GM12878 (cell line): ENCODE measurements around the gene GJB1. TPM values are rescaled to one million over a fixed set of nuclear protein-coding genes. Genes with fewer than 3 reads are reported as not detected.
A peak's percentile ranks its signal among the peaks of the same experiment; 100 is the strongest.

Experiments
- ATAC-seq: fragments of 200-7000 bp; cut with Tn5 transposase; 3 replicates; pipeline ENCODE4 v1.9.1; 2020; ENCODE audit warnings: mild to moderate bottlenecking, moderate library complexity
- BruUV-seq: library from RNA; stranded (reverse); fragments of 400-500 nt; replicated peaks from 2 replicates; lab custom pipeline; 2021; lab: Mats Ljungman, UMichigan
- CTCF ChIA-PET: fragments of 300-600 bp; sonication (Branson Sonifier 250); formaldehyde crosslinking; extraction: SDS; loops from one replicate; lab custom pipeline; 2021; ENCODE audit warnings: inconsistent platforms; lab: Yijun Ruan, JAX
- POLR2A ChIA-PET: fragments of 350-600 bp; formaldehyde crosslinking; extraction: SDS; loops from one replicate; lab custom pipeline; 2021; ENCODE audit warnings: inconsistent platforms; lab: Charles Lee
- RAD21 ChIA-PET: fragments of 300-600 bp; sonication (Branson Sonifier 250); formaldehyde crosslinking; loops from one replicate; lab custom pipeline; 2023; ENCODE audit warnings: antibody characterized with exemption; ENCODE audit not compliant: unreplicated experiment; lab: Charles Lee
- SMC1A ChIA-PET: fragments of 300-600 bp; sonication (Branson Sonifier 250); formaldehyde crosslinking; loops from one replicate; lab custom pipeline; 2023; ENCODE audit not compliant: unreplicated experiment, uncharacterized antibody; lab: Charles Lee
- DNase-seq: peaks from one replicate; pipeline ENCODE4 v3.0.0-alpha.2; 2011; ENCODE audit warnings: low read depth, low spot score
- FAIRE-seq: peaks from 3 replicates; lab custom pipeline; 2011; peaks lifted over from hg19 to GRCh38; lab: Jason Lieb, UNC
- H2AFZ ChIP-seq: 2 replicates; pipeline ENCODE4 v1.6.0; 2011; ENCODE audit warnings: low read depth, low read length, control low read depth; ENCODE audit not compliant: control insufficient read depth
- H3K27ac ChIP-seq: 2 replicates; pipeline ENCODE4 v1.5.1; 2011; ENCODE audit warnings: control low read depth; ENCODE audit not compliant: control insufficient read depth, insufficient read depth
- H3K27me3 ChIP-seq, 2 experiments: replicated peaks in 1 of 2; 2 replicates each; pipeline versions ENCODE4 v1.6.0 to v1.6.1; 2011; ENCODE audit warnings: low read length in 1 of 2; ENCODE audit not compliant: control insufficient read depth in 2 of 2, insufficient read depth in 2 of 2
- H3K36me3 ChIP-seq, 2 experiments: 2 replicates each; pipeline ENCODE4 v1.5.1; 2011; ENCODE audit warnings: low read length in 1 of 2; ENCODE audit not compliant: control insufficient read depth in 2 of 2, insufficient read depth in 2 of 2
- H3K4me1 ChIP-seq: 2 replicates; pipeline ENCODE4 v1.6.1; 2011; ENCODE audit warnings: mild to moderate bottlenecking, low read length, moderate library complexity, mixed read lengths; ENCODE audit not compliant: control insufficient read depth, insufficient read depth
- H3K4me2 ChIP-seq: 2 replicates; pipeline ENCODE4 v1.6.0; 2011; ENCODE audit warnings: control low read depth; ENCODE audit not compliant: control insufficient read depth, insufficient read depth
- H3K4me3 ChIP-seq: fragments of 200-600 bp; sonication (generic); 2 replicates; pipeline ENCODE4 v1.5.1; 2016
- H3K79me2 ChIP-seq: 2 replicates; pipeline ENCODE4 v1.6.0; 2011; ENCODE audit warnings: low read length; ENCODE audit not compliant: control insufficient read depth, insufficient read depth
- H3K9ac ChIP-seq: 2 replicates; pipeline ENCODE4 v1.8.0; 2011; ENCODE audit warnings: low read length, control low read depth, mixed read lengths; ENCODE audit not compliant: control insufficient read depth, insufficient read depth
- H3K9me3 ChIP-seq: replicated peaks from 3 replicates; pipeline ENCODE4 v1.5.1; 2011; ENCODE audit warnings: mild to moderate bottlenecking, low read length; ENCODE audit not compliant: control insufficient read depth, insufficient read depth
- H4K20me1 ChIP-seq: 2 replicates; pipeline ENCODE4 v1.6.0; 2011; ENCODE audit not compliant: control insufficient read depth, insufficient read depth
- BACH1 ChIP-seq: fragments of 450-650 bp; IDR thresholded peaks from 2 replicates; pipeline ENCODE4 v1.6.1; 2017; ENCODE audit warnings: mild to moderate bottlenecking, borderline replicate concordance
- BMI1 ChIP-seq: fragments of 450-650 bp; IDR thresholded peaks from 2 replicates; pipeline ENCODE4 v1.6.1; 2016; ENCODE audit warnings: mild to moderate bottlenecking, moderate library complexity, borderline replicate concordance
- E4F1 ChIP-seq: fragments of 450-650 bp; IDR thresholded peaks from 2 replicates; pipeline ENCODE4 v1.6.1; 2018; ENCODE audit warnings: borderline replicate concordance, mild to moderate bottlenecking; ENCODE audit not compliant: partially characterized antibody
- MYB ChIP-seq: fragments of 150-350 bp; IDR thresholded peaks from 2 replicates; pipeline ENCODE4 v1.6.1; 2014; ENCODE audit warnings: mild to moderate bottlenecking, low read depth, low read length, borderline replicate concordance
- RAD51 ChIP-seq: fragments of 450-650 bp; IDR thresholded peaks from 2 replicates; pipeline ENCODE4 v1.6.1; 2016; ENCODE audit warnings: moderate library complexity, mild to moderate bottlenecking, inconsistent platforms
- RFX5 ChIP-seq: IDR thresholded peaks from 2 replicates; pipeline ENCODE4 v1.6.1; 2011; ENCODE audit warnings: low read depth, low read length, improper control_type of control experiment
- ZNF274 ChIP-seq: IDR thresholded peaks from one replicate; pipeline ENCODE4 v1.8.0; 2011; ENCODE audit not compliant: insufficient read length, insufficient read depth
- whole genome bisulfite sequencing: methylation state at CpG from one replicate; pipeline ENCODE4 v1.1.6; 2016; ENCODE audit warnings: low lambda C conversion rate; ENCODE audit not compliant: insufficient replicate concordance, insufficient coverage; ENCODE audit errors: missing lambda C conversion rate; 5-methylcytosine and 5-hydroxymethylcytosine counted together
- in situ Hi-C: fragments of 300-500 bp; cut with MboI; formaldehyde crosslinking; loops from 9 replicates; pipeline ENCODE4 v1.14.3; 2018; ENCODE audit warnings: mixed read lengths
- intact Hi-C: fragments of 100-400 bp; cut with micrococcal nuclease; formaldehyde crosslinking; loops from one replicate; pipeline ENCODE4 v1.14.2; 2022; ENCODE audit not compliant: unreplicated experiment
- polyA plus RNA-seq, 11 experiments: library from polyadenylated mRNA; depleted of rRNA in 4 of 11; unstranded in 6 of 11; stranded (reverse) in 5 of 11; fragments of >200 nt; fragmentation: Nextera tagmentation in 4 of 11; fragmentation: Illumina TruSeq in 1 of 11; extraction: Ambion mirVana in 4 of 11; extraction: Trizol in 1 of 11; gene quantifications; 1 replicate in 1 of 11; 2 replicates in 10 of 11; pipeline versions ENCODE4 v1.2.1 to v1.2.3, GENCODE V29; 2011 to 2016; ENCODE audit warnings: inconsistent platforms in 2 of 11, missing spikeins in 2 of 11, low read depth in 1 of 11
- total RNA-seq, 4 experiments: library from RNA; depleted of rRNA in 3 of 4; stranded (reverse); fragments of >200 nt in 3 of 4; fragmentation: Illumina TruSeq in 1 of 4; extraction: Trizol in 1 of 4; gene quantifications; 2 replicates each; pipeline versions ENCODE4 v1.2.1 to v1.2.3, GENCODE V29; 2013 to 2021
- TF ChIP-seq, protein P1 (sequence below): IDR thresholded peaks from 2 replicates; pipeline ENCODE4 v1.6.1; 2011; ENCODE audit warnings: borderline replicate concordance, low read depth, mild to moderate bottlenecking, moderate library complexity, low read length; ENCODE audit not compliant: insufficient read depth, poor library complexity, severe bottlenecking
- TF ChIP-seq, protein P2 (sequence below): fragments of 450-650 bp; formaldehyde crosslinking; IDR thresholded peaks from 2 replicates; pipeline ENCODE4 v1.4.0; 2020; ENCODE audit warnings: mild to moderate bottlenecking, moderate library complexity

GJB1 gene
- total and polyA plus RNA-seq, 10 of the 15 experiments (the other 5 are each of a cell fraction or from before 2014, with no cell fraction given): not detected

GRCh38 chrX:71253253-71254091 is 30.4 kb downstream of the GJB1 start:
- no peaks in the 10 kb centered on the region for H4K20me1 ChIP-seq
- DNase-seq: no peak
- no peak for FAIRE-seq
- ATAC-seq: peak; percentile 25
- POLR2A ChIA-PET: interaction anchor here (0.8 to 2.4 kb wide), 5 partner anchors 30 to 150 kb away, joined by 3 to 18 read pairs (median 6); partner anchors contain the start of gene NONO
- in situ Hi-C loops: no loop called here
- WGBS: 32% methylated on average over 17 of the region's 35 CpGs
- H3K27ac ChIP-seq: peak overlapping the region; percentile 72
- RAD21 ChIA-PET: interaction anchor here (1.5 to 1.7 kb wide), 2 partner anchors 56 to 112 kb away, joined by 4 to 6 read pairs; partner anchors contain the start of gene TAF1
- peaks cover 0 to 5% of the 10 kb centered on the region in 2 experiments; a peak in 1 of 4 replicates for H3K36me3 ChIP-seq
- peak overlapping the region; percentile 89 for H3K4me3 ChIP-seq
- intact Hi-C loops: loop anchor here (1.0 to 5.0 kb wide), 3 partner anchors 30 to 71 kb away; partner anchors contain the start of gene NONO
- H2AFZ ChIP-seq: peak overlapping the region; percentile 37
- H3K4me1 ChIP-seq: peaks cover 6% of the 10 kb centered on the region; the same call in 1 of the 2 replicates
- H3K9ac ChIP-seq: peak overlapping the region; percentile 64; the same call in 1 of the 2 replicates
- CTCF ChIA-PET: interaction anchor here (0.6 to 1.7 kb wide), 4 partner anchors 13 to 113 kb away, joined by 3 to 11 read pairs (median 3); partner anchors contain the start of genes NONO and TAF1
- no TSS peak for BruUV-seq
- no peaks in the 10 kb centered on the region for H3K9me3 ChIP-seq
- SMC1A ChIA-PET: interaction anchor here (1.0 kb wide), 1 partner anchor 30 kb away, joined by 3 read pairs; the partner anchor contains the start of gene NONO
- H3K4me2 ChIP-seq: peak overlapping the region; percentile 74
- H3K27me3 ChIP-seq: no peaks in the 10 kb centered on the region
- peaks cover 13% of the 10 kb centered on the region for H3K79me2 ChIP-seq
- TF ChIP-seq BACH1 (0 out of 2 replicates have a peak, but pooled peaks have one; percentile 13), ZNF274 (no peak), MYB (no peak), BMI1 (no peak), RFX5 (no peak), RAD51 (no peak), E4F1 (no peak)
- TF ChIP-seq, protein P1, sequence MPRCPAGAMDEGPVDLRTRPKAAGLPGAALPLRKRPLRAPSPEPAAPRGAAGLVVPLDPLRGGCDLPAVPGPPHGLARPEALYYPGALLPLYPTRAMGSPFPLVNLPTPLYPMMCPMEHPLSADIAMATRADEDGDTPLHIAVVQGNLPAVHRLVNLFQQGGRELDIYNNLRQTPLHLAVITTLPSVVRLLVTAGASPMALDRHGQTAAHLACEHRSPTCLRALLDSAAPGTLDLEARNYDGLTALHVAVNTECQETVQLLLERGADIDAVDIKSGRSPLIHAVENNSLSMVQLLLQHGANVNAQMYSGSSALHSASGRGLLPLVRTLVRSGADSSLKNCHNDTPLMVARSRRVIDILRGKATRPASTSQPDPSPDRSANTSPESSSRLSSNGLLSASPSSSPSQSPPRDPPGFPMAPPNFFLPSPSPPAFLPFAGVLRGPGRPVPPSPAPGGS: no peak
- TF ChIP-seq, protein P2, sequence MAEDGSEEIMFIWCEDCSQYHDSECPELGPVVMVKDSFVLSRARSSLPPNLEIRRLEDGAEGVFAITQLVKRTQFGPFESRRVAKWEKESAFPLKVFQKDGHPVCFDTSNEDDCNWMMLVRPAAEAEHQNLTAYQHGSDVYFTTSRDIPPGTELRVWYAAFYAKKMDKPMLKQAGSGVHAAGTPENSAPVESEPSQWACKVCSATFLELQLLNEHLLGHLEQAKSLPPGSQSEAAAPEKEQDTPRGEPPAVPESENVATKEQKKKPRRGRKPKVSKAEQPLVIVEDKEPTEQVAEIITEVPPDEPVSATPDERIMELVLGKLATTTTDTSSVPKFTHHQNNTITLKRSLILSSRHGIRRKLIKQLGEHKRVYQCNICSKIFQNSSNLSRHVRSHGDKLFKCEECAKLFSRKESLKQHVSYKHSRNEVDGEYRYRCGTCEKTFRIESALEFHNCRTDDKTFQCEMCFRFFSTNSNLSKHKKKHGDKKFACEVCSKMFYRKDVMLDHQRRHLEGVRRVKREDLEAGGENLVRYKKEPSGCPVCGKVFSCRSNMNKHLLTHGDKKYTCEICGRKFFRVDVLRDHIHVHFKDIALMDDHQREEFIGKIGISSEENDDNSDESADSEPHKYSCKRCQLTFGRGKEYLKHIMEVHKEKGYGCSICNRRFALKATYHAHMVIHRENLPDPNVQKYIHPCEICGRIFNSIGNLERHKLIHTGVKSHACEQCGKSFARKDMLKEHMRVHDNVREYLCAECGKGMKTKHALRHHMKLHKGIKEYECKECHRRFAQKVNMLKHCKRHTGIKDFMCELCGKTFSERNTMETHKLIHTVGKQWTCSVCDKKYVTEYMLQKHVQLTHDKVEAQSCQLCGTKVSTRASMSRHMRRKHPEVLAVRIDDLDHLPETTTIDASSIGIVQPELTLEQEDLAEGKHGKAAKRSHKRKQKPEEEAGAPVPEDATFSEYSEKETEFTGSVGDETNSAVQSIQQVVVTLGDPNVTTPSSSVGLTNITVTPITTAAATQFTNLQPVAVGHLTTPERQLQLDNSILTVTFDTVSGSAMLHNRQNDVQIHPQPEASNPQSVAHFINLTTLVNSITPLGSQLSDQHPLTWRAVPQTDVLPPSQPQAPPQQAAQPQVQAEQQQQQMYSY: no peak
